ENCODE measurements around the gene RTKN. TPM values are rescaled to one million over a fixed set of nuclear protein-coding genes. Genes with fewer than 3 reads are reported as not detected.

RTKN gene
- total RNA-seq, 1 donor from 2014 or later, result 32.3 TPM

GRCh38 chr2:74420006-74420405 lies 21.7 kb downstream of the RTKN start:
- H3K4me3 ChIP-seq, result no peak overlapping the region
- no peaks in the 10 kb centered on the region for H3K9me3 ChIP-seq
- H3K4me1 ChIP-seq, result peaks cover 17% of the 10 kb centered on the region
- DNase-seq (no peak), ATAC-seq (no peak)
- no peaks in the 10 kb centered on the region for H3K36me3 ChIP-seq
- intact Hi-C loops (cut with DNase I), result no loop called here
- TF ChIP-seq CTCF (IDR thresholded peaks at IDR 0.05), result no peak
- H3K27ac ChIP-seq, result no peak overlapping the region
- H3K27me3 ChIP-seq, result no peaks in the 10 kb centered on the region

GRCh38 chr2:74419345-74419744 lies 22.4 kb downstream of the RTKN start:
- DNase-seq (no peak), ATAC-seq (no peak)
- Histone ChIP-seq H3K36me3 (no peaks in the 10 kb centered on the region), H3K4me3 (no peak overlapping the region), H3K27ac (no peak overlapping the region), H3K4me1 (peaks cover 24% of the 10 kb centered on the region), H3K27me3 (no peaks in the 10 kb centered on the region), H3K9me3 (no peaks in the 10 kb centered on the region)
- TF ChIP-seq CTCF (IDR thresholded peaks at IDR 0.05), result no peak
- intact Hi-C loops (cut with DNase I), result no loop called here

DNA sequence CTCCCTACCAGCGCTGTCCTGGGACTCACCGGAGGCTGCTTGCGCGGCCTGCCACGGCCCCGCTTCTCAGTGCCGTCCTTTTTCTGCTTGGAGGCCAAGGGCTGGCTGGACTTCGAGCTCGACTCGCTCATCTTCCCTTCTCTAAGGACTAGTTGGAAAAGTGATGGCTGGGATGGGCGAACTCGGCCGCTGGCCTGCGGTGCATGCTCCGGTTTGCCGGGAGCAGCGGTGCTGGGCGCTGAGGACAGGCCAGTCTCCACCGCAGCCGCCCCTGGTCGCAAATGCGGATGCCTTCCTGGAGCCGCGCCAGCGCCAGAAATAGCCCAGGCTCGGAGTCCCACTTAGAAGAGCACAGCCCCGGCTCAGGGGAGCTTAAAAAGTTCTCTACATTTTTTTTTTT lies 23.4 kb downstream of the RTKN start:
- intact Hi-C loops (cut with DNase I), result no loop called here
- ATAC-seq (no peak), DNase-seq (no peak)
- Histone ChIP-seq H3K9me3 (no peaks in the 10 kb centered on the region), H3K27me3 (no peaks in the 10 kb centered on the region), H3K4me3 (no peak overlapping the region), H3K4me1 (peaks cover 28% of the 10 kb centered on the region), H3K36me3 (no peaks in the 10 kb centered on the region), H3K27ac (no peak overlapping the region)
- TF ChIP-seq CTCF (IDR thresholded peaks at IDR 0.05), result no peak

DNA sequence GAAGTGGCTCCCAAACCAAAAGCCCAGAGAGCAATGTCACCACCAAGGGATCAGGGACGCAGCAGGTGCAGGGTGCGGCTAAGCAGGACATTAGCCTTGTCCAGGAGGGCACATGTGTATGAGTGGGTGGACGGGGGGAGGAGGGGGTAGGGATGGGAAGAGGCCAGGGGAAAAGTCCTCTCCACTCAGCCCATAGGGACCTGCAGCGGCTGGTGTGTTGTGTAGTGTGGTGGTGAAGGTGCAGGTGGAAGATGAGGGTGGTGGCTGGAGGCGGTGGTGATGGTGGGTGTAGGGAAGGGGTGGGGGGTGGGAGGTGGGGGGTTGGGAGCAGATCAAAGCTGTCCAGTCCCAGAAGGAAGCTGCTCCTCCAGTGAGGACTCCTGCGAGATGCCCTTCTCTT lies 24.0 kb downstream of the RTKN start:
- Histone ChIP-seq H3K4me1 (peaks cover 28% of the 10 kb centered on the region), H3K4me3 (no peak overlapping the region), H3K27ac (no peak overlapping the region), H3K9me3 (no peaks in the 10 kb centered on the region), H3K36me3 (no peaks in the 10 kb centered on the region), H3K27me3 (no peaks in the 10 kb centered on the region)
- intact Hi-C loops (cut with DNase I), result no loop called here
- no peak for ATAC-seq
- no peak for TF ChIP-seq CTCF (IDR thresholded peaks at IDR 0.05)
- DNase-seq, result no peak

DNA sequence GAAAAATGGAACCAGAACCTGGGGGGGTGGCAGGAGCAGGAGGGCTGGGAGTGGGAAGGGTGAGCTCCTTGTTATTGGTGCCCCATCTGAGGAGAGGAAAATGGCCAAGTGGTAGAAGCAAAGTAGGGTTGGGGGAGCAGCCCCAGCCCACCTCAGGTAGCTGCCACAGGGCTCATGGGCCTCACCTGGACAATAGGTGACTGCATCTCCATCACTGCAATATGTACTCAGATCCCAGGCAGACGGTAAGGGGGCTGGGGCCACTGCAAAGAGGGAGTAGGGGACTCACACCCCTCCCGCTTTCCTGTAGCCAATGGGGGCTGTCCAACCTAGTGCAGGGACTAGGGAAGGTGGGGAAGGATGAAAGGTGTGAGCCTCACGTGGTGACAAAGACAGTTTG lies 24.5 kb downstream of the RTKN start:
- H3K9me3 ChIP-seq, result no peaks in the 10 kb centered on the region
- ATAC-seq (no peak), DNase-seq (no peak)
- no peaks in the 10 kb centered on the region for H3K27me3 ChIP-seq
- H3K4me3 ChIP-seq, result no peak overlapping the region
- intact Hi-C loops (cut with DNase I), result no loop called here
- no peak for TF ChIP-seq CTCF (IDR thresholded peaks at IDR 0.05)
- no peaks in the 10 kb centered on the region for H3K36me3 ChIP-seq
- peaks cover 26% of the 10 kb centered on the region for H3K4me1 ChIP-seq
- no peak overlapping the region for H3K27ac ChIP-seq

- DNase-seq (no peak), ATAC-seq (no peak)
- Histone ChIP-seq H3K4me3 (no peak overlapping the region), H3K4me1 (peaks cover 23% of the 10 kb centered on the region), H3K27ac (no peak overlapping the region), H3K27me3 (no peaks in the 10 kb centered on the region), H3K36me3 (no peaks in the 10 kb centered on the region), H3K9me3 (no peaks in the 10 kb centered on the region)
- no peak for TF ChIP-seq CTCF (IDR thresholded peaks at IDR 0.05)
- intact Hi-C loops (cut with DNase I), result no loop called here
Measured at GRCh38 chr2:74416778-74417177, 25.0 kb downstream of the RTKN start.
